GM20431 (cell line): ENCODE measurements around the gene PTPRN2.

ENCODE experiments used
- in situ Hi-C: fragments of 300-500 bp; cut with MseI, MboI; formaldehyde crosslinking; loops from one replicate; pipeline ENCODE4 v1.15.0; 2020; ENCODE audit warnings: low sequenced_read_pairs; ENCODE audit not compliant: unreplicated experiment

PTPRN2 gene

GRCh38 chr7:157660971-157661610, 926.5 kb downstream of the PTPRN2 start:
- in situ Hi-C loops: no loop called here

GRCh38 chr7:157658851-157659412, 928.7 kb downstream of the PTPRN2 start:
- in situ Hi-C loops: no loop called here

- in situ Hi-C loops: no loop called here
Measured at GRCh38 chr7:157657741-157658740, 929.6 kb downstream of the PTPRN2 start.

GRCh38 chr7:157656195-157656769, 931.3 kb downstream of the PTPRN2 start:
- in situ Hi-C loops: no loop called here

- in situ Hi-C loops: no loop called here
Measured at GRCh38 chr7:157654350-157654749, 933.3 kb downstream of the PTPRN2 start.

- in situ Hi-C loops: no loop called here
Measured at GRCh38 chr7:157653827-157654207, 933.8 kb downstream of the PTPRN2 start.

GRCh38 chr7:157652954-157653826, 934.4 kb downstream of the PTPRN2 start:
- in situ Hi-C loops: no loop called here

- in situ Hi-C loops: no loop called here
Measured at GRCh38 chr7:157652161-157652953, 935.3 kb downstream of the PTPRN2 start.

- in situ Hi-C loops: no loop called here
Measured at GRCh38 chr7:157651366-157652160, 936.1 kb downstream of the PTPRN2 start.

- in situ Hi-C loops: no loop called here
Measured at GRCh38 chr7:157650801-157651200, 936.8 kb downstream of the PTPRN2 start.

- in situ Hi-C loops: no loop called here
Measured at GRCh38 chr7:157650131-157650631, 937.4 kb downstream of the PTPRN2 start.

GRCh38 chr7:157646551-157646950, 941.1 kb downstream of the PTPRN2 start:
- in situ Hi-C loops: no loop called here

- in situ Hi-C loops: no loop called here
Measured at GRCh38 chr7:157645539-157645938, 942.1 kb downstream of the PTPRN2 start.

GRCh38 chr7:157644946-157645345, 942.7 kb downstream of the PTPRN2 start:
- in situ Hi-C loops: no loop called here

- in situ Hi-C loops: no loop called here
Measured at GRCh38 chr7:157643525-157643970, 944.1 kb downstream of the PTPRN2 start.

- in situ Hi-C loops: no loop called here
Measured at GRCh38 chr7:157641866-157642265, 945.8 kb downstream of the PTPRN2 start.

GRCh38 chr7:157640144-157640543, 947.5 kb downstream of the PTPRN2 start:
- in situ Hi-C loops: no loop called here

GRCh38 chr7:157638563-157638962, 949.1 kb downstream of the PTPRN2 start:
- in situ Hi-C loops: no loop called here
